OCI-LY7 (cell line): ENCODE results near the gene LRG1. TPM values are rescaled to one million over a fixed set of nuclear protein-coding genes. Genes with fewer than 3 reads are reported as not detected.

Experiments used
- BruUV-seq: library from RNA; stranded (reverse); fragments of 400-500 nt; replicated peaks from 2 replicates; lab custom pipeline; 2021; lab: Mats Ljungman, UMichigan
- CTCF ChIA-PET: fragments of 300-600 bp; sonication (Branson Sonifier 250); formaldehyde crosslinking; loops from one replicate; lab custom pipeline; 2022; ENCODE audit warnings: antibody characterized with exemption; ENCODE audit not compliant: unreplicated experiment; lab: Charles Lee
- POLR2A ChIA-PET: fragments of 300-600 bp; sonication (Branson Sonifier 250); formaldehyde crosslinking; loops from one replicate; lab custom pipeline; 2022; ENCODE audit warnings: antibody characterized with exemption; lab: Charles Lee
- DNase-seq: peaks from one replicate; pipeline ENCODE4 v3.0.0-alpha.2; 2015; ENCODE audit warnings: low spot score
- H2AFZ ChIP-seq: fragments of 200-600 bp; sonication (generic), shearing (Covaris generic); 2 replicates; pipeline ENCODE4 v1.6.1; 2014; ENCODE audit warnings: mild to moderate bottlenecking, antibody characterized with exemption, low read length, moderate library complexity
- H3K27ac ChIP-seq: fragments of 200-600 bp; sonication (generic); 2 replicates; pipeline ENCODE4 v1.5.1; 2014; ENCODE audit warnings: mixed run types, low read depth, mild to moderate bottlenecking, moderate library complexity, low read length, inconsistent platforms; ENCODE audit not compliant: poor library complexity, severe bottlenecking
- H3K36me3 ChIP-seq: fragments of 200-600 bp; sonication (generic); 2 replicates; pipeline ENCODE4 v1.6.1; 2014; ENCODE audit warnings: mild to moderate bottlenecking, antibody characterized with exemption, low read length, moderate library complexity, mixed read lengths; ENCODE audit not compliant: insufficient read depth
- H3K4me1 ChIP-seq: fragments of 200-600 bp; sonication (generic); 2 replicates; pipeline ENCODE4 v1.5.1; 2014; ENCODE audit warnings: mild to moderate bottlenecking, low read length; ENCODE audit not compliant: insufficient read depth, poor library complexity, severe bottlenecking
- H3K4me2 ChIP-seq: fragments of 200-600 bp; sonication (generic); 2 replicates; pipeline ENCODE4 v1.6.1; 2014; ENCODE audit warnings: mild to moderate bottlenecking, low read length
- H3K4me3 ChIP-seq: fragments of 200-600 bp; sonication (generic); 2 replicates; pipeline ENCODE4 v1.5.1; 2014; ENCODE audit warnings: mild to moderate bottlenecking, low read depth, low read length; ENCODE audit not compliant: poor library complexity, severe bottlenecking
- H3K79me2 ChIP-seq: fragments of 200-600 bp; sonication (generic); 2 replicates; pipeline ENCODE4 v1.6.1; 2016; ENCODE audit warnings: low read depth, mild to moderate bottlenecking, low read length, moderate library complexity, mixed read lengths; ENCODE audit not compliant: insufficient read depth
- H3K9me2 ChIP-seq: fragments of 200-600 bp; sonication (generic); 2 replicates; pipeline ENCODE4 v1.6.1; 2016; ENCODE audit warnings: mild to moderate bottlenecking, low read length, mixed read lengths; ENCODE audit not compliant: insufficient read depth
- H3K9me3 ChIP-seq: fragments of 200-600 bp; sonication (generic); 2 replicates; pipeline ENCODE4 v1.6.1; 2014; ENCODE audit warnings: mild to moderate bottlenecking, mixed run types, low read length, mixed read lengths
- H4K20me1 ChIP-seq: fragments of 200-600 bp; sonication (generic); 2 replicates; pipeline ENCODE4 v1.6.1; 2014; ENCODE audit warnings: mild to moderate bottlenecking, antibody characterized with exemption, low read length, moderate library complexity, mixed read lengths; ENCODE audit not compliant: insufficient read depth
- EZH2phosphoT487 ChIP-seq: fragments of 200-600 bp; sonication (generic); IDR thresholded peaks from 2 replicates; pipeline ENCODE4 v1.6.1; 2018; ENCODE audit warnings: low read depth, borderline replicate concordance, mild to moderate bottlenecking, mixed run types, antibody characterized with exemption, low read length, moderate library complexity, mixed read lengths
- intact Hi-C: fragments of 100-400 bp; cut with micrococcal nuclease; formaldehyde crosslinking; loops from one replicate; pipeline ENCODE4 v1.10.0; 2022; ENCODE audit not compliant: unreplicated experiment
- total RNA-seq, 2 experiments: library from RNA; depleted of rRNA in 1 of 2; stranded (reverse); fragments of >200 nt in 1 of 2; shearing (Covaris generic) in 1 of 2; gene quantifications; 2 replicates each; pipeline ENCODE4 v1.2.3, GENCODE V29; 2014 to 2022
- TF ChIP-seq, protein P1 (sequence below): fragments of 200-600 bp; sonication (generic); conservative IDR thresholded peaks from 2 replicates; pipeline ENCODE4 v1.5.1; 2014; ENCODE audit warnings: mild to moderate bottlenecking, antibody characterized with exemption, low read length, moderate library complexity, mixed read lengths

The LRG1 gene
- total RNA-seq, 2 experiments from 2014 or later: 1.6 to 1.9 TPM

DNA sequence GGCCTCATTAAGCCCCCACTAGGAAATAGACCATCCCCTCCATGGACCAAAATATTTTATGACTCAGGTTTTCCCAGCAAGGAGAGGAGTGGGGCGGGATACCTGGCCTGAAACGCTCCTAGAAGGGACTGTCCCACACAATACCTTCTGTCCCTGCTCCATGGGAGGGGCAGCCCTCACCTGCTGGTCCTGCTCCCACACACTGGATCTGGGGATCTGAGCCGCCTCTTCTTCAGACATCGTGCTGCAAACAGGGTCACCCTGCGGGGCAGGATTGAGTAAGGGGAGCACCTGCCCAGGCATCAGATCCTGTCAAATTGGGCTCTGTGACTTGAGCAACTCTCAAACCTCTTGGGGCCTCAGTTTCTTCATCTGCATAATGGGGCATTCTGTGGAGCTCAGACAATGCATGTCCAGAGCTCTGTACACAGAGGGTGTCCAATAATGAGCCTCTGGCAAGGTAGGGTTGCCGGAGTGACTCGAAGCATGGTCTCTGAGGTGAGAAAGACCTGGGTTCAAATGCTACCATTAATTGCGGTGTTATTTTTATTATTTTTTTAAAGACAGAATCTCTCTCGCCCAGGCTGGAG is 5.9 kb downstream of the LRG1 start:
- Histone ChIP-seq H3K27ac (no peak overlapping the region), H2AFZ (no peak overlapping the region), H3K79me2 (no peaks in the 10 kb centered on the region), H3K4me3 (no peak overlapping the region), H3K4me1 (peaks cover 14% of the 10 kb centered on the region), H4K20me1 (no peaks in the 10 kb centered on the region), H3K4me2 (no peak overlapping the region), H3K36me3 (no peaks in the 10 kb centered on the region), H3K9me3 (no peaks in the 10 kb centered on the region), H3K9me2 (no peaks in the 10 kb centered on the region)
- intact Hi-C loops: no loop called here
- POLR2A ChIA-PET: interaction anchor here (0.6 to 1.5 kb wide), 2 partner anchors 10 to 285 kb away, joined by 3 read pairs; no protein-coding TSS in a partner anchor
- no TSS peak for BruUV-seq
- no peak for DNase-seq
- CTCF ChIA-PET: no interaction called here
- no peak for TF ChIP-seq EZH2phosphoT487
- TF ChIP-seq, protein P1, sequence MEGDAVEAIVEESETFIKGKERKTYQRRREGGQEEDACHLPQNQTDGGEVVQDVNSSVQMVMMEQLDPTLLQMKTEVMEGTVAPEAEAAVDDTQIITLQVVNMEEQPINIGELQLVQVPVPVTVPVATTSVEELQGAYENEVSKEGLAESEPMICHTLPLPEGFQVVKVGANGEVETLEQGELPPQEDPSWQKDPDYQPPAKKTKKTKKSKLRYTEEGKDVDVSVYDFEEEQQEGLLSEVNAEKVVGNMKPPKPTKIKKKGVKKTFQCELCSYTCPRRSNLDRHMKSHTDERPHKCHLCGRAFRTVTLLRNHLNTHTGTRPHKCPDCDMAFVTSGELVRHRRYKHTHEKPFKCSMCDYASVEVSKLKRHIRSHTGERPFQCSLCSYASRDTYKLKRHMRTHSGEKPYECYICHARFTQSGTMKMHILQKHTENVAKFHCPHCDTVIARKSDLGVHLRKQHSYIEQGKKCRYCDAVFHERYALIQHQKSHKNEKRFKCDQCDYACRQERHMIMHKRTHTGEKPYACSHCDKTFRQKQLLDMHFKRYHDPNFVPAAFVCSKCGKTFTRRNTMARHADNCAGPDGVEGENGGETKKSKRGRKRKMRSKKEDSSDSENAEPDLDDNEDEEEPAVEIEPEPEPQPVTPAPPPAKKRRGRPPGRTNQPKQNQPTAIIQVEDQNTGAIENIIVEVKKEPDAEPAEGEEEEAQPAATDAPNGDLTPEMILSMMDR: no peak

DNA sequence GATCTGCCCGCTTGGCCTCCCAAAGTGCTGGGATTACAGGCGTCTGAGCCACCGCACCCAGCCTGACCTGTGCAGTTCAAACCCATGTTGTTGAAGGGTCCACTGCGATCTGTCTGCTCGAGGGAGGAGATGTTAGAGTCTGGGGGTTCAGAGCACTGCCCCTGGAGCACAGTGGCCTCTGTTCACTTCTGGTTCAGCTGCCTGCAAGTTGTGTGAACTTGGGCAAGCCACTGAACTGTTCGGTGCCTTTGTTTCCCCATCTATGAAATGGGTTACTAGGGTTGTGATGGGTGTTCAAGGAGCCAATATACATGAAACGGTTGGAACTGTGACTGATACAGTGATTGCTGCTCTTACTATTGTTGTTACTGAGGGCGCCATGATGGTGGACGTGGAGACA is 6.5 kb downstream of the LRG1 start:
- BruUV-seq: no TSS peak
- no peak overlapping the region for H2AFZ ChIP-seq
- intact Hi-C loops: no loop called here

More for the DNA sequence above, 6.5 kb downstream of the LRG1 start:
- Histone ChIP-seq H3K9me2 (no peaks in the 10 kb centered on the region), H3K79me2 (no peaks in the 10 kb centered on the region), H4K20me1 (no peaks in the 10 kb centered on the region), H3K9me3 (no peaks in the 10 kb centered on the region), H3K27ac (no peak overlapping the region), H3K4me1 (peaks cover 14% of the 10 kb centered on the region), H3K4me3 (no peak overlapping the region), H3K36me3 (no peaks in the 10 kb centered on the region), H3K4me2 (no peak overlapping the region)
- no peak for DNase-seq
- POLR2A ChIA-PET: no interaction called here
- CTCF ChIA-PET: no interaction called here
- TF ChIP-seq, protein P1: no peak
- no peak for TF ChIP-seq EZH2phosphoT487
